LNCAP (cell line): ENCODE measurements around the gene PLPPR3.

Experiments
- TF ChIP-seq, protein P1 (sequence below): fragments of 450-650 bp; IDR thresholded peaks from 2 replicates; pipeline ENCODE4 v1.5.1; 2017; ENCODE audit warnings: mild to moderate bottlenecking

Gene PLPPR3

DNA sequence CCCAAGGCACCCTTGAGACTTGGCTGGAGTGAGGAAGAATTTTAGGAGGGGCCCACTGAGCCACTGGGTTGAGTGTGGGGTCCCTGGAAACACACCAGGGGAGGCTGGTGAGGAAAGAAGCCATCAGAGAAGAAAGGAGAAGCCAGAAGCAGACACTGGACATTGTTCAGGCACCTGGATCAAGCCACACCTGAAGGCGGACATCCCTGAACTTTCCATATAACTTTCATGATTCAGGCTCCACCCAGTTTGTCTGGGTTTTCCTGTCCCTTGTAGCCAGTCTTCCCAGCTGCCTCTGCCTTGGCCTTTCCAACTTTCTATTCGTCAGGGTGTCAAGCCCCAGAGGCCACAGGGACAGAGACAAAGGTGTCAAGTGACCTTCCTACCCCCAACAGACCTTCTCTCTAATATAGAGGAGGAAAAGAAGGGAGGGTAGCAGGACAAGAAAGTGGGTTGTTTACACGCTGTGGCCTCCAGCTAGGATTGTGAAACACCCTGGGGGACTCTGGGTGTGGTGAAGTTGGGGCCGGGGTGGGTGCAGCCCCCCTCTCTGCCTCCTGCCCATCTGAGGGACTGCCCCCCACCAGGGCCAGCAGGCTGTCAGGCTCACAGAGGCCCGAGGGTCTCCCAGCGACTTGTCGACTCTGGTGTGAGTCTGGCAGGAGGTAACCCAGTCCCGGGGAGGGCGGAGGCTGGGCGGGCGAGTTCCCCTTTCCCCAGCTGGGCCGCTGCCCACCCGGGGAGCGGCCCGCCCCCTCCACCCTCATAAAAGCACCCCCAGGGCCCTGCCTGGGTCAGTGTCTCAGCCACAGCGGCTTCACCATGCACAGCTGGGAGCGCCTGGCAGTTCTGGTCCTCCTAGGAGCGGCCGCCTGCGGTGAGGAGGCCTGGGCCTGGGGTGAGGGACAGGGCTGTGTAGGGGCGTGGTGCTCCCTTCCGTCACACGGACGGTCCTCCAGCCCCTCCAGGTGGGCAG is 37.4 kb upstream of the PLPPR3 start, which contains the start of gene CFD:
TSS of gene CFD (plus strand) at position 797 of the 976 bp plus-strand sequence. CDS start at position 823, 26 bp downstream.
- TF ChIP-seq, protein P1, sequence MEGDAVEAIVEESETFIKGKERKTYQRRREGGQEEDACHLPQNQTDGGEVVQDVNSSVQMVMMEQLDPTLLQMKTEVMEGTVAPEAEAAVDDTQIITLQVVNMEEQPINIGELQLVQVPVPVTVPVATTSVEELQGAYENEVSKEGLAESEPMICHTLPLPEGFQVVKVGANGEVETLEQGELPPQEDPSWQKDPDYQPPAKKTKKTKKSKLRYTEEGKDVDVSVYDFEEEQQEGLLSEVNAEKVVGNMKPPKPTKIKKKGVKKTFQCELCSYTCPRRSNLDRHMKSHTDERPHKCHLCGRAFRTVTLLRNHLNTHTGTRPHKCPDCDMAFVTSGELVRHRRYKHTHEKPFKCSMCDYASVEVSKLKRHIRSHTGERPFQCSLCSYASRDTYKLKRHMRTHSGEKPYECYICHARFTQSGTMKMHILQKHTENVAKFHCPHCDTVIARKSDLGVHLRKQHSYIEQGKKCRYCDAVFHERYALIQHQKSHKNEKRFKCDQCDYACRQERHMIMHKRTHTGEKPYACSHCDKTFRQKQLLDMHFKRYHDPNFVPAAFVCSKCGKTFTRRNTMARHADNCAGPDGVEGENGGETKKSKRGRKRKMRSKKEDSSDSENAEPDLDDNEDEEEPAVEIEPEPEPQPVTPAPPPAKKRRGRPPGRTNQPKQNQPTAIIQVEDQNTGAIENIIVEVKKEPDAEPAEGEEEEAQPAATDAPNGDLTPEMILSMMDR = no peak

DNA sequence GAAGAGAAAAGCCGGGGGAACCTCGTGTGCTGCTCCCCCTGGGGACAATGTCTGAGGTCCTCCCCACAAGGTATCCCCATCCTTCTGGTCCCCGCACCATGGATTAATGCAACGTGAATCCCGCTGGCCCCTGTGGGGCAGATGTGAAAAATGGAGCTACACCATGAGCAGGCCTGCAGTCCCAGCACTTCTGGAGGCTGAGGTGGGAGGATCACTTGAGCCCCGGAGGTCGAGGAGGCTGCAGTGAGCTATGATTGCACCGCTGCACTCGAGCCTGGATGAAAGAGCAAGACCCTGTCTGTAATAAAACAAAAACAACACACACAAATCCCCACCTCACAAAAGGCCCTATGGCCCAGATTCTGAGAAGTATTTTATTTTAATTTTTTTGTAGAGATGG is 36.5 kb upstream of the PLPPR3 start:
- TF ChIP-seq, protein P1 = no peak

DNA sequence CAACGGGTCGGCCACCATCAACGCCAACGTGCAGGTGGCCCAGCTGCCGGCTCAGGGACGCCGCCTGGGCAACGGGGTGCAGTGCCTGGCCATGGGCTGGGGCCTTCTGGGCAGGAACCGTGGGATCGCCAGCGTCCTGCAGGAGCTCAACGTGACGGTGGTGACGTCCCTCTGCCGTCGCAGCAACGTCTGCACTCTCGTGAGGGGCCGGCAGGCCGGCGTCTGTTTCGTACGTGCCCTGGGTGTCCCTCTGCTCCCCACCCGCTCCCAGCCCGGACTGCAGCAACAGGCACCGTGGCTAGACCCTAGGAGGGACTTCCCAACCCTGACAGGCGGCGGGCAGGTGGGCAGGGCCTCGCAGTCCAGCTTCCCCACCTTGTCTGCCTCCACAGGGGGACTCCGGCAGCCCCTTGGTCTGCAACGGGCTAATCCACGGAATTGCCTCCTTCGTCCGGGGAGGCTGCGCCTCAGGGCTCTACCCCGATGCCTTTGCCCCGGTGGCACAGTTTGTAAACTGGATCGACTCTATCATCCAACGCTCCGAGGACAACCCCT is 33.9 kb upstream of the PLPPR3 start:
- TF ChIP-seq, protein P1 = no peak

DNA sequence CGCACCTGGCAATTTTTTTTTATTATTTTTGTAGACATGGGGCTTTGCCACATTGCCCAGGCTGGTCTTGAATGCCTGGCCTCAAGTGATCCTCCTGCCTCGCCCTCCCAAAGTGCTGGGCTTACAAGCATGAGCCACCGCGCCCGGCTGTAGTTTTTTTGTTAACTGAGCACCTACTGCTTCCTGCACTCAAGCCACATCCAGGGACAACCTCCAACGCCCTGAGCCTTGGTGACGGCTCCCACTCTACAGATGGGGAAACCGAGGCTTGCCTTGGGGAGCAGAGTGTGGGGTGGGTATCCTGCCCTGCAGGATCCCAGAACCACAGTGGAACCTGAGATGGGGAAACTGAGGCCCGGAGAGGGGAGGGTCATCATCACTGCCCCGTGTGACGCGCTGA is 33.4 kb upstream of the PLPPR3 start:
- TF ChIP-seq, protein P1 = no peak

DNA sequence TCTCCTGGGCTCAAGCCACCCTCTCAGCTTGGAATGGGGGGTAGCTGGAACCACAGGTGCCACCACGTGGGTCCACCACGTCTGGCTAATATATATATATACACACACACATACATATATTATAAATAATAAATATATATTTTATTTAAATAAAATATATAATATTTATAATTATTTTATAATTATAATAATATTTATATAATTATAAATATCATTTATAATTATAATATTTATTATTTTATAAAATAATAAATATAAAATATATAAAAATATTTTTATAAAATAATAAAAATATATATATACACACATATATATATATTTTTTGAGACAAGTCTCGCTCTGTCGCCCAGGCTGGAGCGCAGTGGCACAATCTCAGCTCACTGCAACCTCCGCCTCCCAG is 32.8 kb upstream of the PLPPR3 start:
- TF ChIP-seq, protein P1 = no peak

DNA sequence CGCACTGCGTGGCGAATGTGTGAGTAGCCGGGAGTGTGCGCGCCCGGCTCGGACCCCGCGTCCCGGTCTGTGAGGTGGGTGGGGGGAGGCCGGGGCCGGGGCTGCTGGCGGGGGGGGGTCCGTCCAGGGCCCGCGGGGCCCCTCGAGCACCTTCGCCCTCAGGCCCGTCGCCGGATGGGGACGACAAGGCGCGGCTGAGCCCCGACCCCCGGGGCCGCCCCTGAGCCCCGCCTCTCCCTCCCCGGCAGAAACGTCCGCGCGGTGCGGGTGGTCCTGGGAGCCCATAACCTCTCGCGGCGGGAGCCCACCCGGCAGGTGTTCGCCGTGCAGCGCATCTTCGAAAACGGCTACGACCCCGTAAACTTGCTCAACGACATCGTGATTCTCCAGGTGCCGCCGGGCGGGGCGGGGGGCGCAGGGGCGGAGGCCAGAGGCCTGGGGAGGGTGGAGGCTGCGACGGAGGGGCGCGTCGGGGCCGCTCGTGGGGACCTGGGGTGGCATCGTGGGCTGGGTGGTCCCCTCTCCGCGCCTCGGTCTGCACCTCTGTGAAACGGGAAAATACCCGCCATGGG is 31.3 kb upstream of the PLPPR3 start:
- TF ChIP-seq, protein P1 = no peak

DNA sequence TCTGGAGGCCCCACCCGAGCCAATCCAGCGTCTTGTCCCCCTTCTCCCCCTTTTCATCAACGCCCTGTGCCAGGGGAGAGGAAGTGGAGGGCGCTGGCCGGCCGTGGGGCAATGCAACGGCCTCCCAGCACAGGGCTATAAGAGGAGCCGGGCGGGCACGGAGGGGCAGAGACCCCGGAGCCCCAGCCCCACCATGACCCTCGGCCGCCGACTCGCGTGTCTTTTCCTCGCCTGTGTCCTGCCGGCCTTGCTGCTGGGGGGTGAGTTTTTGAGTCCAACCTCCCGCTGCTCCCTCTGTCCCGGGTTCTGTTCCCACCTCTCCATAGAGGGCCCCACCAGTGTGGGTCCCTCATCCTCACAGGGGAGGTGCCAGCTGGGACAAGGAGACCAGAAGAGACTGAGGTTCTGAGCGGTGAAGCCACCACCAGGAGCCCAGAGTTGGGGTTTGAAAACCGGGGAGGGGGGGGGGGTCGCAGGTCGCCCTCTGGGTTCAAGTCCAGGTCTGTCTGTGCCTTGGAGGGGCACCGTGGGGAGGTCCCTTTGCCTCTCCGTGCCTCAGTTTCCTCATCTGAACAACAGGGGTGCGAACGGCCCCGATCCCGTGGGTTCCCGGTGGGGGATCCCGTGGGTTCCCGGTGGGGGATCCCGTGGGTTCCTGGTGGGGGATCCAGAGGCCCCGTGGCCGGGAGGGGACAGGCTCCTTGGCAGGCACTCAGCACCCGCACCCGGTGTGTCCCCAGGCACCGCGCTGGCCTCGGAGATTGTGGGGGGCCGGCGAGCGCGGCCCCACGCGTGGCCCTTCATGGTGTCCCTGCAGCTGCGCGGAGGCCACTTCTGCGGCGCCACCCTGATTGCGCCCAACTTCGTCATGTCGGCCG is 30.6 kb upstream of the PLPPR3 start, which contains the start of gene ELANE:
TSS of gene ELANE (plus strand) at position 168 of the 878 bp plus-strand sequence. CDS start at position 194, 26 bp downstream.
- TF ChIP-seq, protein P1 = no peak
